PC-3 (cell line): ENCODE data around the gene IDE. TPM values are rescaled to one million over a fixed set of nuclear protein-coding genes. Genes with fewer than 3 reads are reported as not detected.

Source experiments
- ATAC-seq: fragments of 200-7000 bp; cut with Tn5 transposase; 2 replicates; pipeline ENCODE4 v1.9.1; 2020; ENCODE audit warnings: mild to moderate bottlenecking, moderate library complexity
- BruUV-seq: library from RNA; stranded (reverse); fragments of 400-500 nt; replicated peaks from 2 replicates; lab custom pipeline; 2021; lab: Mats Ljungman, UMichigan
- CTCF ChIA-PET: fragments of 300-600 bp; sonication (Branson Sonifier 250); formaldehyde crosslinking; loops from one replicate; lab custom pipeline; 2022; ENCODE audit warnings: antibody characterized with exemption; lab: Charles Lee
- POLR2A ChIA-PET: fragments of 300-600 bp; sonication (Branson Sonifier 250); formaldehyde crosslinking; loops from one replicate; lab custom pipeline; 2022; ENCODE audit warnings: antibody characterized with exemption; ENCODE audit not compliant: unreplicated experiment; lab: Charles Lee
- DNase-seq: peaks from one replicate; pipeline ENCODE4 v3.0.0-alpha.2; 2015
- H2AFZ ChIP-seq: fragments of 300-600 bp; sonication (generic); 2 replicates; pipeline ENCODE4 v1.6.0; 2016; ENCODE audit warnings: antibody characterized with exemption, low read length
- H3F3A ChIP-seq: fragments of 300-600 bp; sonication (generic); one replicate; pipeline ENCODE4 v1.6.0; 2017; ENCODE audit warnings: antibody characterized with exemption, low read length, control low read depth, mild to moderate bottlenecking; ENCODE audit not compliant: unreplicated experiment
- H3K27ac ChIP-seq: fragments of 300-600 bp; sonication (generic); 2 replicates; pipeline ENCODE4 v1.5.1; 2016; ENCODE audit warnings: mild to moderate bottlenecking, low read length
- H3K27me3 ChIP-seq: fragments of 300-600 bp; sonication (generic); 2 replicates; pipeline ENCODE4 v1.6.1; 2016; ENCODE audit warnings: low read length, mixed read lengths
- H3K36me3 ChIP-seq: fragments of 300-600 bp; sonication (generic); 2 replicates; pipeline ENCODE4 v1.6.1; 2016; ENCODE audit warnings: low read depth, mixed run types, low read length, mixed read lengths
- H3K4me1 ChIP-seq: fragments of 300-600 bp; sonication (generic); 2 replicates; pipeline ENCODE4 v1.5.1; 2016; ENCODE audit warnings: low read length; ENCODE audit not compliant: insufficient read depth
- H3K4me2 ChIP-seq: fragments of 300-600 bp; sonication (generic); 2 replicates; pipeline ENCODE4 v1.6.0; 2016; ENCODE audit warnings: low read length
- H3K4me3 ChIP-seq: fragments of 300-600 bp; sonication (generic); 2 replicates; pipeline ENCODE4 v1.5.1; 2016; ENCODE audit warnings: mild to moderate bottlenecking, low read length, mixed read lengths
- H3K79me2 ChIP-seq: fragments of 300-600 bp; sonication (generic); 2 replicates; pipeline ENCODE4 v1.6.1; 2017; ENCODE audit warnings: low read length, mixed read lengths
- H3K9ac ChIP-seq: fragments of 300-600 bp; sonication (generic); 2 replicates; pipeline ENCODE4 v1.6.0; 2016; ENCODE audit warnings: mild to moderate bottlenecking, low read length
- H3K9me2 ChIP-seq: fragments of 300-600 bp; sonication (generic); replicated peaks from 2 replicates; pipeline ENCODE4 v1.6.1; 2016; ENCODE audit warnings: mixed run types, low read length, mixed read lengths
- H3K9me3 ChIP-seq: fragments of 300-600 bp; sonication (generic); 2 replicates; pipeline ENCODE4 v1.6.1; 2016; ENCODE audit warnings: low read length, mixed read lengths
- H4K20me1 ChIP-seq: fragments of 300-600 bp; sonication (generic); 2 replicates; pipeline ENCODE4 v1.6.1; 2016; ENCODE audit warnings: low read length, mixed read lengths
- CTCF ChIP-seq: fragments of 300-600 bp; sonication (generic); conservative IDR thresholded peaks from 2 replicates; pipeline ENCODE4 v1.5.1; 2017; ENCODE audit warnings: antibody characterized with exemption, low read depth, mild to moderate bottlenecking, low read length
- EZH2 ChIP-seq: fragments of 300-600 bp; sonication (generic); IDR thresholded peaks from one replicate; pipeline ENCODE4 v1.6.1; 2017; ENCODE audit warnings: antibody characterized with exemption, mild to moderate bottlenecking, low read length; ENCODE audit not compliant: unreplicated experiment
- EZH2phosphoT487 ChIP-seq: fragments of 300-600 bp; sonication (generic); IDR thresholded peaks from 2 replicates; pipeline ENCODE4 v1.6.1; 2018; ENCODE audit warnings: mild to moderate bottlenecking, antibody characterized with exemption, low read length, borderline replicate concordance
- intact Hi-C: fragments of 100-400 bp; cut with micrococcal nuclease; formaldehyde crosslinking; loops from 2 replicates; pipeline ENCODE4 v1.9.0; 2023
- total RNA-seq: library from RNA; depleted of rRNA; stranded (reverse); fragments of >200 nt; gene quantifications from 2 replicates; pipeline ENCODE4 v1.2.3, GENCODE V29; 2014

The IDE gene
- total RNA-seq, 1 experiment from 2014 or later, result 28.7 TPM

GRCh38 chr10:92559046-92559445, 14.8 kb downstream of the IDE start:
- no peak for TF ChIP-seq CTCF
- no peak for TF ChIP-seq EZH2phosphoT487
- TF ChIP-seq EZH2, result no peak
- no peak overlapping the region for H3K9ac ChIP-seq
- no peaks in the 10 kb centered on the region for H3K4me1 ChIP-seq
- DNase-seq (no peak), ATAC-seq (no peak)
- BruUV-seq, result no TSS peak
- H2AFZ ChIP-seq, result no peak overlapping the region
- H3K79me2 ChIP-seq, result peaks cover 17% of the 10 kb centered on the region
- H3K27me3 ChIP-seq, result no peaks in the 10 kb centered on the region
- H3K4me2 ChIP-seq, result no peak overlapping the region
- H3K9me3 ChIP-seq, result 0 out of 2 replicates have a peak, but pooled peaks cover 1% of the 10 kb centered on the region
- H3K9me2 ChIP-seq, result no peaks in the 10 kb centered on the region
- POLR2A ChIA-PET, result no interaction called here
- CTCF ChIA-PET, result no interaction called here
- no peak overlapping the region for H3K4me3 ChIP-seq
- intact Hi-C loops, result no loop called here
- H3K27ac ChIP-seq, result no peak overlapping the region
- H3F3A ChIP-seq, result no peaks in the 10 kb centered on the region
- H3K36me3 ChIP-seq, result peaks cover 22% of the 10 kb centered on the region
- no peaks in the 10 kb centered on the region for H4K20me1 ChIP-seq

- H3K4me1 ChIP-seq, result no peaks in the 10 kb centered on the region
- intact Hi-C loops, result no loop called here
- no peaks in the 10 kb centered on the region for H3K9me2 ChIP-seq
- no peaks in the 10 kb centered on the region for H3K27me3 ChIP-seq
- H3K9me3 ChIP-seq, result 0 out of 2 replicates have a peak, but pooled peaks cover 4% of the 10 kb centered on the region
- no peaks in the 10 kb centered on the region for H3F3A ChIP-seq
- no TSS peak for BruUV-seq
- no peak overlapping the region for H3K27ac ChIP-seq
- H3K4me2 ChIP-seq, result no peak overlapping the region
- H3K36me3 ChIP-seq, result peaks cover 21% of the 10 kb centered on the region
- POLR2A ChIA-PET, result no interaction called here
- no peak overlapping the region for H3K9ac ChIP-seq
- CTCF ChIA-PET, result no interaction called here
- H3K4me3 ChIP-seq, result no peak overlapping the region
- H2AFZ ChIP-seq, result no peak overlapping the region
- no peak for ATAC-seq
- H3K79me2 ChIP-seq, result peaks cover 9% of the 10 kb centered on the region
- TF ChIP-seq EZH2phosphoT487, result no peak
- H4K20me1 ChIP-seq, result no peaks in the 10 kb centered on the region
- no peak for DNase-seq
Observed at GRCh38 chr10:92553959-92554358, 19.9 kb downstream of the IDE start.

GRCh38 chr10:92552310-92552709, 21.6 kb downstream of the IDE start:
- Histone ChIP-seq H3K9me2 (no peaks in the 10 kb centered on the region), H3K27ac (no peak overlapping the region), H2AFZ (no peak overlapping the region), H4K20me1 (no peaks in the 10 kb centered on the region), H3K9me3 (0 out of 2 replicates have a peak, but pooled peaks cover 4% of the 10 kb centered on the region), H3K4me1 (no peaks in the 10 kb centered on the region), H3K4me2 (no peak overlapping the region), H3K9ac (no peak overlapping the region), H3K4me3 (no peak overlapping the region), H3F3A (no peaks in the 10 kb centered on the region), H3K36me3 (peaks cover 18% of the 10 kb centered on the region), H3K27me3 (no peaks in the 10 kb centered on the region), H3K79me2 (peaks cover 9% of the 10 kb centered on the region)
- peak; percentile 31; the same call in 1 of the 2 replicates for TF ChIP-seq CTCF
- no peak for TF ChIP-seq EZH2phosphoT487
- ATAC-seq, result no peak
- intact Hi-C loops, result no loop called here
- CTCF ChIA-PET, result interaction anchor here (0.6 kb wide), 1 partner anchor 146 kb away, joined by 5 read pairs; no protein-coding TSS in a partner anchor
- no peak for DNase-seq
- no TSS peak for BruUV-seq
- POLR2A ChIA-PET, result no interaction called here
